GM18951 (cell line): Measurements from ENCODE around the gene PAX7.

ENCODE experiments used
- POLR2A ChIP-seq: IDR thresholded peaks from 4 replicates; pipeline ENCODE4 v1.6.1; 2011; ENCODE audit warnings: mild to moderate bottlenecking; ENCODE audit not compliant: insufficient read length, insufficient read depth; ENCODE audit errors: extremely low read depth
- in situ Hi-C: fragments of 300-500 bp; cut with MboI; formaldehyde crosslinking; loops from one replicate; pipeline ENCODE4 v1.12.0; 2022; ENCODE audit warnings: low sequenced_read_pairs, mixed read lengths, inconsistent platforms; ENCODE audit not compliant: unreplicated experiment

PAX7 gene

GRCh38 chr1:18647681-18648214, 17.1 kb downstream of the PAX7 start:
- in situ Hi-C loops: no loop called here
- TF ChIP-seq POLR2A: no peak

GRCh38 chr1:18649693-18650370, 19.2 kb downstream of the PAX7 start:
- in situ Hi-C loops: no loop called here
- no peak for TF ChIP-seq POLR2A

GRCh38 chr1:18651713-18652112, 21.1 kb downstream of the PAX7 start:
- in situ Hi-C loops: no loop called here
- TF ChIP-seq POLR2A: no peak

GRCh38 chr1:18652791-18653190, 22.1 kb downstream of the PAX7 start:
- TF ChIP-seq POLR2A: no peak
- in situ Hi-C loops: no loop called here

- in situ Hi-C loops: no loop called here
- TF ChIP-seq POLR2A: no peak
Measured at GRCh38 chr1:18653367-18653766, 22.7 kb downstream of the PAX7 start.

- in situ Hi-C loops: no loop called here
Measured at GRCh38 chr1:18653916-18654315, 23.3 kb downstream of the PAX7 start.

GRCh38 chr1:18654599-18654998, 24.0 kb downstream of the PAX7 start:
- TF ChIP-seq POLR2A: no peak
- in situ Hi-C loops: no loop called here

More at GRCh38 chr1:18653916-18654315, 23.3 kb downstream of the PAX7 start:
- no peak for TF ChIP-seq POLR2A

DNA sequence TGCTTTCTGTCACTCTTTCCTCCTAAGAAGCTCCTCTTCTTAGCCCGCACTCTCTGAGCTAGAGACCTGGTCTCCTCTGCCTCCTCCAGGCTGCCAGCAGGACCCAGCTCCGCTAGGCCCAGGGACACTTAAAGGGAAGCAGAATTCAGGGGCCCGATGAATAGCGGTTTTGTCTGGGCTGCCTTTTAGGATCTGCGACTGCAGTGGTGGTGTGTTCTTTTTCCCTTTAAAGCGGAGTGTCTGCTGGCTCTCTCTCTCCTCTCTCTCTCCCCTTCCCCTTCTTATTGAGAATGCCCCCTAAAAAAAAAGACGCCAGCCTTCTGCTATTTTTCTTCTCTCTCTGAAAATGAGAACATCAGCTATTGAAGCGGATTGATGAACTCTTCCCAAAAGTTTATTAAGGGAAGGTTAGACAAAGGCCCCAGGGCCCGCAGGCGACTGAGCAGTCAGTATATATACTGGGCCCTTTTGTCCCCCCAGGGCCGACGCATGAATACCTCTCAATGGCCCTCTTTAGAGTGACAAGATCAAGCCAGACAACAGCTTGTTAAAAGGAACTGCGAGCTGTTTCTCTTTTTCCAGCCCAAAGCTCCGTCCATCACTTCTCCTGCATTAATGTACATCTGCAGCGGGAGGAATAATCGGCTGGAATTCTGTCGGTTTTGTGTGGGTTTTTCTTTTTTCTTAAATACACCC, 27.0 kb downstream of the PAX7 start:
- in situ Hi-C loops: no loop called here
- TF ChIP-seq POLR2A: no peak

DNA sequence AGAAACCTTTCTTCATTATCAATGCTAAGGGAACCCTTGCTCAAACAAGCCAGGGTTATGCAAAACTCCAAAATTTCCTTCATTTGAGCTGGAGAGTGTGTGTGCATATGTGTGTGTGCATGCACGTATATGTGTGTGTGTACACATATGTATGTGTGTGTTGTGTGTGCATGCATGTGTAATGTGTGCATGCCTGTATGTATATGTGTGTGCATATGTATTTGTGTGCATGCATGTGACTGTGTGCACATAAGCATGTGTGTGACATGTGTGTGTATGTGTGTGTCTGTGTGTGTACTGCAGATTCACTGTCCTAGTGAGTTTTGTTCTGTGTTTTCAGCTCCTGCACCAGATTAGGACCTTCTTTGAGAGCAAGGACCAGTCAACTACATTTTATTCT, 28.2 kb downstream of the PAX7 start:
- in situ Hi-C loops: no loop called here

GRCh38 chr1:18661404-18662285, 31.0 kb downstream of the PAX7 start:
- TF ChIP-seq POLR2A: no peak
- in situ Hi-C loops: no loop called here

More for the DNA sequence above, 28.2 kb downstream of the PAX7 start:
- no peak for TF ChIP-seq POLR2A

GRCh38 chr1:18662286-18662639, 31.6 kb downstream of the PAX7 start:
- no peak for TF ChIP-seq POLR2A
- in situ Hi-C loops: no loop called here

DNA sequence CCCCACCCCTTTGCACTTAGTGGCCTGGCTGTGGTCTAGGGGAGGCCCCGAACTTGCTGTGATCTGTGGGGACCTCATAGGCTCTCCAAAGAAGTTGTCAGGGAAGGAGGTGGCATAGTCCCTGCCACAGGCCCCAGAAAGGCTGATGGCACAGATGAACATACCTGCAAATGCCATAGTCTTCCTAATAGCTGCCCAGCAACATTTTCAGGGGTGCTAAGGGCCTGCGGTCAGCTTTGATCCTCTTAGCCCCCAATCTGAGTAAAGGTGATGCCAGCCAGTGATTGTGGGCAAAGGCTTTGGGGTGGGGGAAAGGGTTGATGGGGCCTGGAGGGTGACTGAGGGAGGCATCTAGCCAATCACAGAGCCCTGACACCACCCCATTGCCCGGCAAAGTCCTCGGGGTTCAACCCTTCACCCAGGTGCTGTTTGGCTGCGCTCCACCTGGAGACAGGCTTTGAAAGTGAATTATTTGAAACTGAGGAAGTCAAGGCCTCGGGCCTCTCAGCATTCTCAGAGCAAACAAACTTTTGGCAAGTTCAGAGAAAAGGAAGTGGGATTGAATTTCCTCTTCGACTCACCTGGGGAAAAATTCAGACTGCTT, 35.8 kb downstream of the PAX7 start:
- in situ Hi-C loops: no loop called here
- TF ChIP-seq POLR2A: no peak

DNA sequence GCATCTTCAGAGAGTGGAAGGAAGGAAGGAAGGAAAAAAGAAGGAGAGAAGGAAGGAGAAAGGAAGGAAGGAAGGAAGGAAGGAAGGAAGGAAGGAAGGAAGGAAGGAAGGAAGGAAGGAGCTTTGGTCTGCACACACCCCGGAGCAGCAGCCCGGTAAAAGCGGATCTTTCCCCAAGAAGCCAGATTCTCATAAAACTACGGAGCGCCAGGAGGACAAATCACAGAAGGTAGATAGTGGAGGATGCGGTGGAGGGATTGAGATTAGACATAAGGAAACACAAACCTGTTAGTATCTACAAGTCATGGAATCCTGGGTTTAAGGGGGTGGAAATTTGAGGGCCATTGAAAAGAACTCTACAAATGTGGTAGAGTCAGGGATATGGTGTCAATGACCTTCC, 36.7 kb downstream of the PAX7 start:
- TF ChIP-seq POLR2A: no peak
- in situ Hi-C loops: no loop called here
